ENCODE results near the gene PUM1. TPM values are rescaled to one million over a fixed set of nuclear protein-coding genes. Genes with fewer than 3 reads are reported as not detected.

PUM1 gene
- total and polyA plus RNA-seq, 2 donors (not counting 3 experiments of a cell fraction or from before 2014, with no cell fraction given): 94.7 to 124 TPM

DNA sequence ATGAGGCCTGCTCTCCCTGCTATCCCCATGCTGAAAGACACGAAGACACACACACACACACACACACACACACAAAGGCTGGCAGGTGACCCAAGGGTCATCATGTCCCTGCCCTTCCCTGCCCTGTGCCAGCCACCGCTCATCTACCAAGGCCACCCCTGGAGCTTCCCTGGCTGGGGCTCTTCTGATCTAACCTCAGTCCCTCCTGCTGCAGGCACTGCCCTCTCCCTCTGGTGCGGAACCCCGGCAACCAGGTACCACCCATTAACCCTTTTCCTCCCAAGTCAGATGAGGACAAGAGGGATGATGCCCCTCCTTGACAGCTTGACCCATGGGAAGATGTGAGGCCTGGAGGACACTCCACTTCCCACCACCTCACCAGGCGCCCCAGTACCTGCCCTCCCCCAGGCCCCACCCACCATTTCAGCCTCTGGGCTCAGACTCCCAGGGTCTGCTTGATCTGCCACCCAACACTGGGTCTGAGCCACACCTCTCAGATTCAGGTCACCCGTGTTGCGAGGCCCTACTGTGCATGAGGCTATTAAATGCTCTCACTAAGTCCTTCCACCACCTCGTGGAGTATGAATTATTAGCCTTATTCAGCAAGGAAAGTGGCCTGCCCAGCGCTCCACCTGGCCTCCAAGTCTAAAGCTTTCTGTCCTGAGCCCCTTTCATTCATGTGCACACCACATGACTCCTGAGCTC, 159.4 kb downstream of the PUM1 start:
- Histone ChIP-seq H3K4me2 (ENCODE audit: insufficient read depth, low read length) (no peak overlapping the region), H3K9me1 (replicated peaks; ENCODE audit: control insufficient read depth, extremely low read depth, insufficient read depth, low read length) (no peaks in the 10 kb centered on the region), H3K4me1 (ENCODE audit: control insufficient read depth, extremely low read depth, insufficient read depth, low read length) (peaks cover 14% of the 10 kb centered on the region), H3K36me3 (ENCODE audit: control insufficient read depth in 2 of 2, extremely low read depth in 1 of 2, insufficient read depth in 2 of 2, low read length in 2 of 2) (no peaks in the 10 kb centered on the region), H3K9ac (replicated peaks; ENCODE audit: extremely low read depth, insufficient read depth, low read length) (no peak overlapping the region), H3K79me2 (ENCODE audit: control insufficient read depth, insufficient read depth, low read length) (no peaks in the 10 kb centered on the region), H3K27ac (ENCODE audit: insufficient read depth, low read depth, low read length) (no peak overlapping the region), H3K4me3 (replicated peaks in 1 of 3; ENCODE audit: insufficient read depth in 1 of 3, low read depth in 1 of 3, low read length in 3 of 3) (no peak overlapping the region), H2AFZ (ENCODE audit: low read depth, low read length) (no peak overlapping the region), H4K20me1 (replicated peaks; ENCODE audit: control insufficient read depth, extremely low read depth, insufficient read depth, low read length) (no peaks in the 10 kb centered on the region), H3K9me3 (replicated peaks; ENCODE audit: control insufficient read depth, insufficient read depth, low read length) (no peaks in the 10 kb centered on the region), H3K27me3 (ENCODE audit: control insufficient read depth in 2 of 2, insufficient read depth in 2 of 2, low read length in 2 of 2) (no peaks in the 10 kb centered on the region)
- dilution Hi-C loops (cut with MboI; ENCODE audit: extremely low pct_ligation_motif_present, low sequenced_read_pairs) (loop anchor here (25.0 kb wide), 1 partner anchor 94 kb away; no protein-coding TSS in a partner anchor), intact Hi-C loops (cut with micrococcal nuclease) (no loop called here)
- DNase-seq (ENCODE audit: low read depth, low spot score) (no peak), FAIRE-seq (no peak)
- POLR2A ChIA-PET: no interaction called here
- BruUV-seq (replicated peaks): no TSS peak
- CTCF ChIA-PET: interaction anchor here (0.9 to 5.2 kb wide), 5 partner anchors 58 to 126 kb away, joined by 3 to 52 read pairs (median 6); no protein-coding TSS in a partner anchor
- no peak for TF ChIP-seq POLR2A (IDR thresholded peaks at IDR 0.05; ENCODE audit: low read depth, low read length)
- TF ChIP-seq JUN (IDR thresholded peaks at IDR 0.05; ENCODE audit: borderline replicate concordance, insufficient read depth, insufficient read length, low read depth): no peak

DNA sequence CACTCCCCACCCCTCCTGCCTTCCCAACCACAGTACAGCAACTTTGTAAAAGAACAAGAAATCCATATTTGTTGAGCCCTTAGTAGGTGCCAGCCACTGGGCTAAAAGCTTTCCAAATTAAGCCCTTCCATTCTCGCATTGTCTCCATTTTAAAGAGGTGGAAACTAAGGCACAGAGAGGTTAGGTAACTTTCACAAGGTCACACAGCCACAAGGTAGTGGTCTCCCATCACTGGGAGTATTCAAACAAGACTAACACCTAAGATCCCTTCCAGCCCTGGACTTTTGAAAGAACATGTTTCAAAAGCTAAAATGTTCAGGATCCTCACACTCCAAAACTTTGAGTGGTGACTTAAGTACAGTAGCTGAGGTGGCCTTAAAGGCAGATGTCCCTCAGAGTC, 160.1 kb downstream of the PUM1 start:
- no peak overlapping the region for H3K9ac ChIP-seq (replicated peaks; ENCODE audit: extremely low read depth, insufficient read depth, low read length)
- no peak overlapping the region for H3K4me2 ChIP-seq (ENCODE audit: insufficient read depth, low read length)
- no peak overlapping the region for H2AFZ ChIP-seq (ENCODE audit: low read depth, low read length)
- dilution Hi-C loops (cut with MboI; ENCODE audit: extremely low pct_ligation_motif_present, low sequenced_read_pairs) (loop anchor here (25.0 kb wide), 1 partner anchor 93 kb away; no protein-coding TSS in a partner anchor), intact Hi-C loops (cut with micrococcal nuclease) (no loop called here)
- no peaks in the 10 kb centered on the region for H3K9me3 ChIP-seq (replicated peaks; ENCODE audit: control insufficient read depth, insufficient read depth, low read length)
- peaks cover 14% of the 10 kb centered on the region for H3K4me1 ChIP-seq (ENCODE audit: control insufficient read depth, extremely low read depth, insufficient read depth, low read length)
- no peaks in the 10 kb centered on the region for H4K20me1 ChIP-seq (replicated peaks; ENCODE audit: control insufficient read depth, extremely low read depth, insufficient read depth, low read length)
- BruUV-seq (replicated peaks): no TSS peak
- no peak for TF ChIP-seq POLR2AphosphoS5 (IDR thresholded peaks at IDR 0.05; ENCODE audit: insufficient read depth, low read depth, low read length)
- TF ChIP-seq, protein P1, sequence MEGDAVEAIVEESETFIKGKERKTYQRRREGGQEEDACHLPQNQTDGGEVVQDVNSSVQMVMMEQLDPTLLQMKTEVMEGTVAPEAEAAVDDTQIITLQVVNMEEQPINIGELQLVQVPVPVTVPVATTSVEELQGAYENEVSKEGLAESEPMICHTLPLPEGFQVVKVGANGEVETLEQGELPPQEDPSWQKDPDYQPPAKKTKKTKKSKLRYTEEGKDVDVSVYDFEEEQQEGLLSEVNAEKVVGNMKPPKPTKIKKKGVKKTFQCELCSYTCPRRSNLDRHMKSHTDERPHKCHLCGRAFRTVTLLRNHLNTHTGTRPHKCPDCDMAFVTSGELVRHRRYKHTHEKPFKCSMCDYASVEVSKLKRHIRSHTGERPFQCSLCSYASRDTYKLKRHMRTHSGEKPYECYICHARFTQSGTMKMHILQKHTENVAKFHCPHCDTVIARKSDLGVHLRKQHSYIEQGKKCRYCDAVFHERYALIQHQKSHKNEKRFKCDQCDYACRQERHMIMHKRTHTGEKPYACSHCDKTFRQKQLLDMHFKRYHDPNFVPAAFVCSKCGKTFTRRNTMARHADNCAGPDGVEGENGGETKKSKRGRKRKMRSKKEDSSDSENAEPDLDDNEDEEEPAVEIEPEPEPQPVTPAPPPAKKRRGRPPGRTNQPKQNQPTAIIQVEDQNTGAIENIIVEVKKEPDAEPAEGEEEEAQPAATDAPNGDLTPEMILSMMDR (IDR thresholded peaks at IDR 0.05; ENCODE audit: extremely low read depth in 1 of 2, insufficient read depth in 1 of 2, low read depth in 1 of 2, low read length in 2 of 2): no peak
- no peak for TF ChIP-seq GATA2 (IDR thresholded peaks at IDR 0.05; ENCODE audit: insufficient read depth, insufficient read length, low read depth, low read length)
- no peak for TF ChIP-seq POLR2A (IDR thresholded peaks at IDR 0.05; ENCODE audit: low read depth, low read length)
- no peak for TF ChIP-seq MYC (IDR thresholded peaks at IDR 0.05; ENCODE audit: low read depth, low read length)
- no peak for TF ChIP-seq JUN (IDR thresholded peaks at IDR 0.05; ENCODE audit: borderline replicate concordance, insufficient read depth, insufficient read length, low read depth)
- TF ChIP-seq FOS (IDR thresholded peaks at IDR 0.05; ENCODE audit: borderline replicate concordance, insufficient read depth, low read length): no peak
- no peak for TF ChIP-seq EZH2 (IDR thresholded peaks at IDR 0.05; ENCODE audit: borderline replicate concordance, low read depth, low read length, severe bottlenecking)
- TF ChIP-seq, protein P2, sequence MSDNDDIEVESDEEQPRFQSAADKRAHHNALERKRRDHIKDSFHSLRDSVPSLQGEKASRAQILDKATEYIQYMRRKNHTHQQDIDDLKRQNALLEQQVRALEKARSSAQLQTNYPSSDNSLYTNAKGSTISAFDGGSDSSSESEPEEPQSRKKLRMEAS (IDR thresholded peaks at IDR 0.05; ENCODE audit: insufficient read depth, insufficient read length): no peak
- FAIRE-seq (no peak), DNase-seq (ENCODE audit: low read depth, low spot score) (no peak)
- CTCF ChIA-PET: interaction anchor here (1.4 to 5.2 kb wide), 5 partner anchors 58 to 126 kb away, joined by 3 to 52 read pairs (median 6); no protein-coding TSS in a partner anchor
- no peak overlapping the region for H3K27ac ChIP-seq (ENCODE audit: insufficient read depth, low read depth, low read length)
- no peak overlapping the region for H3K4me3 ChIP-seq (replicated peaks in 1 of 3; ENCODE audit: insufficient read depth in 1 of 3, low read depth in 1 of 3, low read length in 3 of 3)
- no peaks in the 10 kb centered on the region for H3K36me3 ChIP-seq (ENCODE audit: control insufficient read depth in 2 of 2, extremely low read depth in 1 of 2, insufficient read depth in 2 of 2, low read length in 2 of 2)
- no peaks in the 10 kb centered on the region for H3K79me2 ChIP-seq (ENCODE audit: control insufficient read depth, insufficient read depth, low read length)
- H3K27me3 ChIP-seq (ENCODE audit: control insufficient read depth in 2 of 2, insufficient read depth in 2 of 2, low read length in 2 of 2): no peaks in the 10 kb centered on the region
- POLR2A ChIA-PET: no interaction called here
- no peaks in the 10 kb centered on the region for H3K9me1 ChIP-seq (replicated peaks; ENCODE audit: control insufficient read depth, extremely low read depth, insufficient read depth, low read length)
